CD4-positive, CD25-positive, alpha-beta regulatory T cell (primary cell): ENCODE results near the gene ARHGAP27. TPM values are rescaled to one million over a fixed set of nuclear protein-coding genes. Genes with fewer than 3 reads are reported as not detected.
A peak's percentile ranks its signal among the peaks of the same experiment; 100 is the strongest.

Experiments
- ATAC-seq, 2 donors: fragments of 150-1000 bp; cut with Tn5 transposase; one replicate each; pipeline ENCODE4 v1.10.0; 2021; ENCODE audit warnings: low read depth in 2 of 2, moderate number of reproducible peaks in 2 of 2, moderate library complexity in 1 of 2
- DNase-seq, 3 donors: peaks; one replicate each; pipeline versions ENCODE4 v3.0.0 to v3.0.0-alpha.2; 2012 to 2022; ENCODE audit warnings: mixed read lengths in 1 of 3
- H3K27ac ChIP-seq: one replicate; pipeline ENCODE4 v1.7.0; 2013; ENCODE audit warnings: mild to moderate bottlenecking, low read length; ENCODE audit not compliant: insufficient read depth, poor library complexity, severe bottlenecking
- H3K27me3 ChIP-seq: one replicate; pipeline ENCODE4 v1.7.0; 2013; ENCODE audit warnings: low read length; ENCODE audit not compliant: control insufficient read depth, insufficient read depth
- H3K36me3 ChIP-seq: one replicate; pipeline ENCODE4 v1.7.0; 2013; ENCODE audit warnings: mild to moderate bottlenecking, low read length, moderate library complexity; ENCODE audit not compliant: control insufficient read depth, insufficient read depth
- H3K4me1 ChIP-seq: 2 replicates; pipeline ENCODE4 v1.7.0; 2013; ENCODE audit warnings: mild to moderate bottlenecking, low read length; ENCODE audit not compliant: insufficient read depth, control insufficient read depth, poor library complexity, severe bottlenecking
- H3K4me3 ChIP-seq: one replicate; pipeline ENCODE4 v1.7.0; 2013; ENCODE audit warnings: low read depth, mild to moderate bottlenecking, low read length, moderate library complexity
- H3K9me3 ChIP-seq, 2 experiments: 1 replicate in 1 of 2; 2 replicates in 1 of 2; pipeline ENCODE4 v1.7.0; 2013; ENCODE audit warnings: low read length in 2 of 2, mild to moderate bottlenecking in 1 of 2, moderate library complexity in 1 of 2; ENCODE audit not compliant: control insufficient read depth in 2 of 2
- H3K27ac Mint-ChIP-seq, 3 donors: one replicate each; pipeline ENCODE4 v1.8.0; 2020 to 2022; ENCODE audit warnings: mild to moderate bottlenecking in 3 of 3, mixed read lengths in 3 of 3, moderate library complexity in 2 of 3
- H3K27me3 Mint-ChIP-seq: one replicate; pipeline ENCODE4 v1.8.0; 2022; ENCODE audit warnings: mild to moderate bottlenecking, mixed read lengths
- H3K36me3 Mint-ChIP-seq: one replicate; pipeline ENCODE4 v1.8.0; 2020; ENCODE audit warnings: mixed read lengths
- H3K4me1 Mint-ChIP-seq, 4 donors: one replicate each; pipeline ENCODE4 v1.8.0; 2020 to 2022; ENCODE audit warnings: mixed read lengths in 4 of 4, mild to moderate bottlenecking in 1 of 4
- H3K4me3 Mint-ChIP-seq, 4 donors: one replicate each; pipeline ENCODE4 v1.8.0; 2020 to 2022; ENCODE audit warnings: mild to moderate bottlenecking in 4 of 4, mixed read lengths in 4 of 4, moderate library complexity in 3 of 4
- H3K9me3 Mint-ChIP-seq, 7 donors: one replicate each; pipeline ENCODE4 v1.8.0; 2020 to 2022; ENCODE audit warnings: mixed read lengths in 7 of 7, mild to moderate bottlenecking in 3 of 7, moderate library complexity in 2 of 7
- polyA plus RNA-seq, 4 donors: library from polyadenylated mRNA; unstranded; fragments of 300-500 nt; fragmentation: Illumina TruSeq; gene quantifications; one replicate each; pipeline ENCODE4 v1.2.3, GENCODE V29; 2021
- total RNA-seq: library from RNA; stranded (reverse); gene quantifications from one replicate; pipeline ENCODE4 v1.2.3, GENCODE V29; 2022

ARHGAP27 gene
- total and polyA plus RNA-seq, 5 donors from 2014 or later = 23.9 to 78.5 (median 26.0) TPM

DNA sequence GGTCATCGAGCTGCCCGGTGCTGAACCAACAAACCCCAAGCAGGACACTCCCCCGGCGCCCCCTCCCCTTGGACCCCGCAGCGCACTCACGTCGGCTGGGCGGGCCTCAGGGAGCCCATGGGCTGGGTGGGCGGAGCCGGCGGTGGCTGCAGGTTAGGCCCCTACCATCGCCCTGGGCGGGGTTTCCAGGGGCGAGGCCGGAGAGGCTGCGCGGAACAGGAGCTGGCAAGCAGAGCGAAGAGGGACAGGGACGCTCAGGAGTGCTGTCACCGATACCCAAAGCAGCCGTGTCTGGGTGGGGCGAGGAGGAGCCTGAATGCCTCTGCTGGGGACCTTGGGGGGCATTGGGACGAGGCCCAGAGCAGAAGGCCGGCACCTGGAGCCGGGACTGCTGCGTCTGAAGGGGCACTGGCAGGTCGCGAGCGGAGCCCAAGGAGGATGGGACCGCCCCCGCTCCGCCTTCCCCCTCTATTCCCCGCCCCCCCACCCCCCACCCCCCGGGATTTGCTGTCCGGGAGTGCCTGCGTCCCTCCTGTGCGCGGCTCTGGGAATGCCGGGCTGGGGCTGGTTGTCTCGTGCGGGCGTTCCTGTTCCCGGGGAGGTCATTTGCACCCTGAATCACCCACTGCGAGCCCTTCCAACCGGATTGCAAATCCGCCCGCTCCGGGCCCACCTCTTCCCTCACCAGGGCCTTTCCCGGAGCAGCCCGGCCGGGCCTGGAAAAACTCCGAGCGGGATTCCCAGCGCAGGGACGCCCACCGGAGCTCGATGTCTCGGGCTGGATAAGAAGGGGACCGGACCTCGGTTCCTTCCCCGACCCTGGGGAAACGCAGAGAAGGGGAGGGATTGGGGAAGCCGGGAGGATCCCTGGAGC is 902 bp downstream of the ARHGAP27 start:
- peak; percentile 50 to 60 for ATAC-seq
- peaks cover 4% of the 10 kb centered on the region for H3K36me3 Mint-ChIP-seq
- Histone ChIP-seq H3K36me3 (peaks cover 5% of the 10 kb centered on the region), H3K27ac (peak overlapping the region; percentile 23), H3K9me3 (no peaks in the 10 kb centered on the region), H3K27me3 (no peaks in the 10 kb centered on the region), H3K4me3 (peak overlapping the region; percentile 37), H3K4me1 (peaks cover 33% of the 10 kb centered on the region)
- H3K9me3 Mint-ChIP-seq = no peaks in the 10 kb centered on the region
- no peak overlapping the region for H3K27ac Mint-ChIP-seq
- DNase-seq = peak; percentile 57 to 84 (median 72)
- peaks cover 0 to 28% (median 9%) of the 10 kb centered on the region in 4 donors for H3K4me1 Mint-ChIP-seq
- H3K4me3 Mint-ChIP-seq = peak overlapping the region; percentile 82 to 90 (median 86)
- no peaks in the 10 kb centered on the region for H3K27me3 Mint-ChIP-seq

DNA sequence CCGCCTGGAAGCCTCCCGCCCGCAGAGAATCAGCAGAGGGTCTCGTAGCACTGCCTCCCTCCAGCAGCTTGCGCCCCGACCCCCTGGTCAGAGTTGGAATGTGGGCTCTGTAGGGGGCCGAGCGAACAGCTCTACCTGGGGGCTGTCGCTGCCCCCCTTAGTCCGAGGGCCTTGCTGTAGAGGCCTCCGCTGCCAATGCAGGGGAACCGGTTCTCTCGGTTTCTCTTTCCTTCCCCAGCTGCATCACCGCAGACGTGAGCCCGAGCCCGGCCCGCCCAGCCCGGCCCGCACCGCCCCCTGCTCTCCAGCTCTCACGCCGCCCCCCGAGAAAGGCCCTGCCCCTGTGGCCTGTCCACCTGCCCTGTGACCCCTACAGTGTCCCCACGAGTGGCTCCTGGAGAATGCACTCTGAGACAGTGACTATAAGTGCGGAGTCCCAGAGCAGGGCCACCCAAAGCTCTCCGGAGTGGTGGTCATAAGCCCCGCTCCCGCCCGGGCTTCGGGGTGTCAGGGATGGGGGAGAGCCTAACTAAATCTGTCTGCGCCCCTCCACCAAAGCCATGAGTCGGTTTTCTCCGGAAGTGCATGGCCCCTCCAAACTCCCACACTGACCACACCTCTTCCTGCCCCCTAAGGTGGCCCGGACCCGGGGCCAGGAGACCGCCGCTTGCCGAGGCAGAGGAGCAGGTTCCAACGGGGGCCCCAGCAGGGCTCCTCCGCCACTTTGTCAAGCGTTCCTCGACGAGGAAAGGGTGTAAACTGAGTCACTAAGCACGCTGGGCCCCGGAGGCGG is 1.7 kb downstream of the ARHGAP27 start:
- Mint-ChIP-seq H3K27me3 (no peaks in the 10 kb centered on the region), H3K9me3 (no peaks in the 10 kb centered on the region), H3K4me3 (peak overlapping the region; percentile 82 to 90 (median 86)), H3K4me1 (peaks cover 0 to 28% (median 9%) of the 10 kb centered on the region in 4 donors), H3K36me3 (peaks cover 4% of the 10 kb centered on the region), H3K27ac (peak overlapping the region in 1 of 3 donors; percentile 81)
- Histone ChIP-seq H3K27ac (peak overlapping the region; percentile 23), H3K4me3 (peak overlapping the region; percentile 37), H3K27me3 (no peaks in the 10 kb centered on the region), H3K36me3 (no peaks in the 10 kb centered on the region), H3K9me3 (no peaks in the 10 kb centered on the region), H3K4me1 (peaks cover 33% of the 10 kb centered on the region)
- DNase-seq (peak in 1 of 3 donors; percentile 68), ATAC-seq (no peak)

DNA sequence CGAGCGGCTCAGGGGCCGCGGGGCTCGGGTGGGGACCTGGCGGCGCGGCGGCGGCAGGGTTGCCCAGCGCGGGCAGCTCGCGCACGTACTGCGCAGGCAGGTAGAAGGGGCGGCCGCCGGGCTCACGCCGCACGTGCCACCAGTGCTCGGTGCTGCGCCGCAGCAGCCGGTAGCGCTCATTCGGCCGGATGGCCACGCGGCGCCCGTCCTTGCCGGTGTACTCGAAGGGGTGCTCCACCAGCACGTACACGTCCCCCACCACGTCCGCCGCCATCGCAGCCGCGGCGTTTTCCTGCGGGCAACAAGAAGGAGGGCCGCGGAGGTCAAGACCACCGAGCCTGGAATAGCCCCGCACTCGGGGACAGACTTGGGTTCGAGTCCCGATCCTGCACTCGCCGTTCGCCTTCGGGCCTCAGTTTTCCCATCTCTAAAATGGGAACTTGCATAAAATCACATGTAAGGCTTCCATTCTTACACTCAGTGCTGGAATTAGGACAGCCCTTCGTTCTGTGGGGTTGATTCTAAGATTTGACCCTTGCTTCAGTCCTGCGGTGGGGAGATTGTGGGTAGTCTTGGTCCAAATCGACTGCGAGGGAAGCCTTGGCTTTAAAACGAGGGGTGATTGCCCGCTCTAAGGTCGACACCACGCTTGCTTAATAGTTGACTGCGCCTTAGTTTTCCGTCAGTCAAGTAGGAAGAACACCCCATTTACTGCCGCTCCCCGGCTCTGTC is 2.5 kb downstream of the ARHGAP27 start:
- Histone ChIP-seq H3K4me3 (no peak overlapping the region), H3K27ac (no peak overlapping the region), H3K4me1 (peaks cover 33% of the 10 kb centered on the region), H3K9me3 (no peaks in the 10 kb centered on the region), H3K36me3 (no peaks in the 10 kb centered on the region), H3K27me3 (no peaks in the 10 kb centered on the region)
- H3K9me3 Mint-ChIP-seq = no peaks in the 10 kb centered on the region
- DNase-seq (no peak), ATAC-seq (no peak)
- H3K27me3 Mint-ChIP-seq = no peaks in the 10 kb centered on the region
- peak overlapping the region; percentile 46 to 90 (median 84) for H3K4me3 Mint-ChIP-seq
- no peak overlapping the region for H3K27ac Mint-ChIP-seq
- no peaks in the 10 kb centered on the region for H3K36me3 Mint-ChIP-seq
- peaks cover 0 to 28% (median 9%) of the 10 kb centered on the region in 4 donors for H3K4me1 Mint-ChIP-seq

DNA sequence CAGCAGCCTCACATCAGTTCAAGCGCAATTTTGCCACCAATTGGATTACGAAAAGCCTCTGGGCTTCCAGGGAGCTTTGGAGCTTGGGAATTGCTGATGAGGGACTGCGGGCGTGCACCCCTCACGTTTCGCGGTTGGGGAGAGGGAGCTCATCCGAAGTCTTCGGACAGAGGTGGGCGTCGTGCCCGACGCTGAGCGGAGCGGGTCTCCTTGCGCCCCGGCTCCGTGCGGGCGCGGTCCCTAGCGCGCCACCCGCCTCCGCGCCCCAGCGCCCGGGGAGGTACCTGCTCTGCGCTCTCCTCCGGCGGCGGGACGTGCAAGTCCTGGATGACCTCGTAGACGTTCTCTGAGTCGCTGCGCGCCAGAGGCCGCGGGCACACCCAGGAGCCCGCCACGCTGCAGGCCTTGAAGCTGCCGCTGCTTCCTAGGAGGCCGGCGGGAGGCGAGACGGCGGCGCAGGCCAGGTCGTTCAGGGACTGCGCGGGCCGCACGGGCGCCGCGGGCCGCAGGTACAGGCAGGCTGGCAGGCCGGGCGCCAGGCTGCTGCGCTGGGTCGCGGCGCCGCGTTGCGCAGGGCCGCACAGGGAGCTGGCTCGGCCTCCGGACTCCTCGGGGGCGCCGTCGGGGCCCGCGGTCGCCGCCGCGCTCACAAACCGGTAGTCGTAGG is 3.2 kb downstream of the ARHGAP27 start:
- ATAC-seq (no peak), DNase-seq (no peak)
- Histone ChIP-seq H3K4me3 (no peak overlapping the region), H3K4me1 (peaks cover 33% of the 10 kb centered on the region), H3K27me3 (no peaks in the 10 kb centered on the region), H3K27ac (no peak overlapping the region), H3K36me3 (no peaks in the 10 kb centered on the region), H3K9me3 (no peaks in the 10 kb centered on the region)
- Mint-ChIP-seq H3K4me3 (peak overlapping the region; percentile 76 to 89 (median 79)), H3K36me3 (no peaks in the 10 kb centered on the region), H3K9me3 (no peaks in the 10 kb centered on the region), H3K27me3 (no peaks in the 10 kb centered on the region), H3K4me1 (peaks cover 0 to 28% (median 9%) of the 10 kb centered on the region in 4 donors), H3K27ac (peak overlapping the region in 1 of 3 donors; percentile 26)

DNA sequence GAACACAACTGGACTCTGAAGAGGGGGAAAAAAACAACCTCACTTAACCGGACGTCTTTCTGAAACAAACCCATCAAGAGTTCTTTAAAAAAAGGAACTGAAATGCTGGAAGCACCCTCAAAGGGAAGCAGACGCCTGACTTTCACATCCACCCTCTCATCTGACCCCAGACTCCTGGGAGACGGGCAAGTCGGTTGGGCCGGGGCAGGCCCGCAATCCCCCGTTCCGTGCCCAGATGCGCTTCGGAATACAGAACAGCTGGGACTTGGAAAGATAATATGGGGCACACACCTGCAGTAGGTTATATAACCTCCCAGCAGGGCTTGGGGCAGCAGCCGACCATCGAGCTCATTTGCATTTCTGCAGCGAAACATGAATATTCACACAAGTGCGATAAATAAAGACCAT is 3.7 kb downstream of the ARHGAP27 start:
- peak overlapping the region; percentile 35 for H3K4me3 ChIP-seq
- Mint-ChIP-seq H3K4me1 (peaks cover 0 to 28% (median 9%) of the 10 kb centered on the region in 4 donors), H3K4me3 (peak overlapping the region; percentile 76 to 89 (median 79)), H3K27ac (peak overlapping the region in 1 of 3 donors; percentile 26), H3K36me3 (no peaks in the 10 kb centered on the region), H3K9me3 (no peaks in the 10 kb centered on the region), H3K27me3 (no peaks in the 10 kb centered on the region)
- H3K27ac ChIP-seq = no peak overlapping the region
- no peaks in the 10 kb centered on the region for H3K36me3 ChIP-seq
- H3K9me3 ChIP-seq = no peaks in the 10 kb centered on the region
- DNase-seq = no peak
- no peak for ATAC-seq
- H3K27me3 ChIP-seq = no peaks in the 10 kb centered on the region
- H3K4me1 ChIP-seq = peaks cover 33% of the 10 kb centered on the region

DNA sequence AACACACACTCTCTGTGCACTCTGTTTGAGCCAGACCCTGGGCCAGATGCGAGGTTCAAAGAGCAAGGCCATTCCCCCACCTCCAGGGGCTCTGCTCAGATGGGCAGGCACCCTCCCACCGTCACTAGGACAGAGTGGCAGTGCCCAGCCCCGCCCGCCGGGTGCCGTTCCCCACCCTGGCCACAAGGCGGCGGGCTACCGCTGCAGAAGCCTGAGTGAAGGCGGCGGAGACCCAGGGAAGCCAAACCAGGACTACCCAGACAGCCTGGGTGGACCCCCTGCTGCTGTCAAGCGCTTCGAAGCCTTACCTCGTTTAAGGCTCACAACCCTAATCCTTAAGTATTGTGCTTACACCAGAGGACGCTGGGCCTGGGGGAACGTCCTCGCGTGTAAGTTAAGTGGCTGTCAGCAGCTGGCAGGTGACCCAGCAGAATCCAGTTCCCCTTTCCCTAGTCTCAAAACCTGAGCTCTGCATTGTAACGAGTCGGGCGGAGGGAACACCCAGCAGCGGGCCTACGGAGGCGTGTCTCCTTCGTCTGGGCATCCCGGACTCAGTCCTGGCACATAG is 4.5 kb downstream of the ARHGAP27 start:
- DNase-seq (peak; percentile 66 to 80 (median 79)), ATAC-seq (peak; percentile 78 to 80)
- Histone ChIP-seq H3K4me3 (peak overlapping the region; percentile 35), H3K27ac (no peak overlapping the region), H3K36me3 (no peaks in the 10 kb centered on the region), H3K9me3 (no peaks in the 10 kb centered on the region), H3K27me3 (no peaks in the 10 kb centered on the region), H3K4me1 (peaks cover 33% of the 10 kb centered on the region)
- H3K36me3 Mint-ChIP-seq = no peaks in the 10 kb centered on the region
- peak overlapping the region in 2 of 3 donors; percentile 44 to 69 for H3K27ac Mint-ChIP-seq
- H3K27me3 Mint-ChIP-seq = no peaks in the 10 kb centered on the region
- no peaks in the 10 kb centered on the region for H3K9me3 Mint-ChIP-seq
- peaks cover 0 to 26% (median 8%) of the 10 kb centered on the region in 4 donors for H3K4me1 Mint-ChIP-seq
- H3K4me3 Mint-ChIP-seq = peak overlapping the region; percentile 76 to 88 (median 79)
